ENCODE data around the gene ESR1.

Gene ESR1

GRCh38 chr6:152173321-152173720, 365.8 kb downstream of the ESR1 start:
- no peak for DNase-seq (ENCODE audit: low read depth)

GRCh38 chr6:152173957-152174356, 366.5 kb downstream of the ESR1 start:
- DNase-seq (ENCODE audit: low read depth), result no peak

- DNase-seq (ENCODE audit: low read depth), result no peak
Observed at GRCh38 chr6:152176268-152176667, 368.8 kb downstream of the ESR1 start.

All from stimulated activated CD8-positive, alpha-beta memory T cell treated with anti-CD3 and anti-CD28 coated beads, Interleukin-4, amount 100 ng/mL, for 24 hours (primary cell).